ENCODE results near the gene OR10A5. TPM values are rescaled to one million over a fixed set of nuclear protein-coding genes. Genes with fewer than 3 reads are reported as not detected.

OR10A5 gene
- total and polyA plus RNA-seq, 2 experiments from 2014 or later = 0.37 TPM; not detected in 1

DNA sequence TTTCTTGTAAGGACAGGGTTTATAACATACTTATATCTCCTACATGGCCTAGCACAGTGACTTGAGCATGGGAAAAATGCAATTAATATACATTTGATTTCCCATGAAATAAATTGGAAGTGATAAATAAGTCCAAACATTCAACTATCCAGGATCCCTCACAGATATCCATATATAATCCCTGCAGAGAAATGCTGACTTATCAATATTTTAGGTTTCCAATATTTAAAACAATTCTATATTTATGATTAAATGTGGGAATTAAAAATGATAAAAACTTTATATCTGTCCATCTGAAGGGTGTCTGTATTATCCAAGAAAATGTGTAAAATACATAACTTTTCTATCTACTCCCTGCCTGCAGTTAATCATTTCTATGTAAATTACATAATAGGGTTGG, 37.3 kb downstream of the OR10A5 start:
- no peaks in the 10 kb centered on the region for H3K36me3 Mint-ChIP-seq (ENCODE audit: low read depth)
- no peak for ATAC-seq
- no peak overlapping the region for H2AFZ ChIP-seq

More for the DNA sequence above, 37.3 kb downstream of the OR10A5 start:
- Histone ChIP-seq H3K27me3 (ENCODE audit: insufficient read depth) (no peaks in the 10 kb centered on the region), H3K79me2 (replicated peaks; ENCODE audit: insufficient read depth) (no peaks in the 10 kb centered on the region), H3K4me2 (no peak overlapping the region), H3K27ac (ENCODE audit: low read depth) (no peak overlapping the region), H3F3A (replicated peaks; ENCODE audit: low read depth) (no peaks in the 10 kb centered on the region), H4K20me1 (replicated peaks; ENCODE audit: insufficient read depth) (no peaks in the 10 kb centered on the region), H3K4me3 (no peak overlapping the region), H3K9me2 (ENCODE audit: insufficient read depth) (no peaks in the 10 kb centered on the region), H3K4me1 (ENCODE audit: insufficient read depth) (peaks cover 4% of the 10 kb centered on the region; the same call in 1 of the 2 replicates), H3K36me3 (ENCODE audit: insufficient read depth) (no peaks in the 10 kb centered on the region)
- H3K9me3 Mint-ChIP-seq = no peaks in the 10 kb centered on the region; the same call in 1 of the 3 replicates
- TF ChIP-seq REST (IDR thresholded peaks at IDR 0.05; ENCODE audit: unreplicated experiment) = no peak
- TF ChIP-seq STAT1 (IDR thresholded peaks at IDR 0.05; ENCODE audit: unreplicated experiment) = no peak
- TF ChIP-seq, protein P1, sequence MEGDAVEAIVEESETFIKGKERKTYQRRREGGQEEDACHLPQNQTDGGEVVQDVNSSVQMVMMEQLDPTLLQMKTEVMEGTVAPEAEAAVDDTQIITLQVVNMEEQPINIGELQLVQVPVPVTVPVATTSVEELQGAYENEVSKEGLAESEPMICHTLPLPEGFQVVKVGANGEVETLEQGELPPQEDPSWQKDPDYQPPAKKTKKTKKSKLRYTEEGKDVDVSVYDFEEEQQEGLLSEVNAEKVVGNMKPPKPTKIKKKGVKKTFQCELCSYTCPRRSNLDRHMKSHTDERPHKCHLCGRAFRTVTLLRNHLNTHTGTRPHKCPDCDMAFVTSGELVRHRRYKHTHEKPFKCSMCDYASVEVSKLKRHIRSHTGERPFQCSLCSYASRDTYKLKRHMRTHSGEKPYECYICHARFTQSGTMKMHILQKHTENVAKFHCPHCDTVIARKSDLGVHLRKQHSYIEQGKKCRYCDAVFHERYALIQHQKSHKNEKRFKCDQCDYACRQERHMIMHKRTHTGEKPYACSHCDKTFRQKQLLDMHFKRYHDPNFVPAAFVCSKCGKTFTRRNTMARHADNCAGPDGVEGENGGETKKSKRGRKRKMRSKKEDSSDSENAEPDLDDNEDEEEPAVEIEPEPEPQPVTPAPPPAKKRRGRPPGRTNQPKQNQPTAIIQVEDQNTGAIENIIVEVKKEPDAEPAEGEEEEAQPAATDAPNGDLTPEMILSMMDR (conservative IDR thresholded peaks at IDR 0.05; ENCODE audit: low read depth in 2 of 2) = no peak
- TF ChIP-seq ZNF331 (CRISPR knock-in tag; IDR thresholded peaks at IDR 0.05; ENCODE audit: low read depth) = no peak
- no peak for TF ChIP-seq NANOG (IDR thresholded peaks at IDR 0.05; ENCODE audit: borderline replicate concordance)
- TF ChIP-seq EZH2 (IDR thresholded peaks at IDR 0.05; ENCODE audit: low read depth, unreplicated experiment) = no peak
- TF ChIP-seq JUNB (IDR thresholded peaks at IDR 0.05; ENCODE audit: unreplicated experiment) = no peak
- TF ChIP-seq ZNF462 (CRISPR knock-in tag; IDR thresholded peaks at IDR 0.05) = no peak
- TF ChIP-seq ZNF114 (CRISPR knock-in tag; IDR thresholded peaks at IDR 0.05) = no peak
- TF ChIP-seq POLR2AphosphoS5 (IDR thresholded peaks at IDR 0.05; ENCODE audit: low read depth) = no peak
- no peak overlapping the region for H3K27ac Mint-ChIP-seq
- no peak for DNase-seq (ENCODE audit: low spot score)
- no peaks in the 10 kb centered on the region for H3K4me1 Mint-ChIP-seq
- H3K4me3 Mint-ChIP-seq = no peak overlapping the region
- H3K27me3 Mint-ChIP-seq (ENCODE audit: insufficient read depth, low read depth, poor library complexity) = no peaks in the 10 kb centered on the region

Data from GM23338 (cell line).